Ascending aorta (tissue), 2 donors: ENCODE measurements around the gene EIF4EBP2. TPM values are rescaled to one million over a fixed set of nuclear protein-coding genes. Genes with fewer than 3 reads are reported as not detected.

Experiments used
- DNase-seq, 2 donors: peaks; one replicate each; pipeline ENCODE4 v3.0.0-alpha.2; 2019; ENCODE audit warnings: low spot score in 2 of 2
- H3K27ac ChIP-seq, 2 donors: fragments of 200-600 bp; sonication (generic); one replicate each; pipeline ENCODE4 v1.5.1; 2016 to 2017; ENCODE audit warnings: mild to moderate bottlenecking in 1 of 2
- H3K27me3 ChIP-seq: fragments of 200-600 bp; sonication (generic); one replicate; pipeline ENCODE4 v1.5.1; 2017
- H3K36me3 ChIP-seq, 2 donors: fragments of 200-600 bp; sonication (generic); one replicate each; pipeline ENCODE4 v1.5.1; 2016
- H3K4me1 ChIP-seq, 2 donors: fragments of 200-600 bp; sonication (generic); one replicate each; pipeline ENCODE4 v1.5.1; 2016 to 2017; ENCODE audit warnings: mild to moderate bottlenecking in 1 of 2
- H3K4me3 ChIP-seq, 2 donors: fragments of 200-600 bp; sonication (generic); one replicate each; pipeline ENCODE4 v1.5.1; 2016 to 2017; ENCODE audit warnings: mild to moderate bottlenecking in 1 of 2
- H3K9me3 ChIP-seq, 2 donors: fragments of 200-600 bp; sonication (generic); one replicate each; pipeline ENCODE4 v1.5.1; 2016
- CTCF ChIP-seq, 3 experiments: fragments of 200-600 bp in 2 of 3; fragments of 450-650 bp in 1 of 3; sonication (generic) in 2 of 3; IDR thresholded peaks; one replicate each; pipeline ENCODE4 v1.5.1; 2016 to 2019; ENCODE audit warnings: antibody characterized with exemption in 3 of 3, mild to moderate bottlenecking in 1 of 3, moderate library complexity in 1 of 3
- intact Hi-C: fragments of 100-400 bp; cut with DNase I; formaldehyde crosslinking; loops from one replicate; pipeline ENCODE4 v1.15.1; 2023
- total RNA-seq: library from RNA; depleted of rRNA; stranded (reverse); fragments of >200 nt; gene quantifications from one replicate; pipeline ENCODE4 v1.1.0, GENCODE V29; 2016

EIF4EBP2 gene
- total RNA-seq, 1 donor from 2014 or later = 35.4 TPM

DNA sequence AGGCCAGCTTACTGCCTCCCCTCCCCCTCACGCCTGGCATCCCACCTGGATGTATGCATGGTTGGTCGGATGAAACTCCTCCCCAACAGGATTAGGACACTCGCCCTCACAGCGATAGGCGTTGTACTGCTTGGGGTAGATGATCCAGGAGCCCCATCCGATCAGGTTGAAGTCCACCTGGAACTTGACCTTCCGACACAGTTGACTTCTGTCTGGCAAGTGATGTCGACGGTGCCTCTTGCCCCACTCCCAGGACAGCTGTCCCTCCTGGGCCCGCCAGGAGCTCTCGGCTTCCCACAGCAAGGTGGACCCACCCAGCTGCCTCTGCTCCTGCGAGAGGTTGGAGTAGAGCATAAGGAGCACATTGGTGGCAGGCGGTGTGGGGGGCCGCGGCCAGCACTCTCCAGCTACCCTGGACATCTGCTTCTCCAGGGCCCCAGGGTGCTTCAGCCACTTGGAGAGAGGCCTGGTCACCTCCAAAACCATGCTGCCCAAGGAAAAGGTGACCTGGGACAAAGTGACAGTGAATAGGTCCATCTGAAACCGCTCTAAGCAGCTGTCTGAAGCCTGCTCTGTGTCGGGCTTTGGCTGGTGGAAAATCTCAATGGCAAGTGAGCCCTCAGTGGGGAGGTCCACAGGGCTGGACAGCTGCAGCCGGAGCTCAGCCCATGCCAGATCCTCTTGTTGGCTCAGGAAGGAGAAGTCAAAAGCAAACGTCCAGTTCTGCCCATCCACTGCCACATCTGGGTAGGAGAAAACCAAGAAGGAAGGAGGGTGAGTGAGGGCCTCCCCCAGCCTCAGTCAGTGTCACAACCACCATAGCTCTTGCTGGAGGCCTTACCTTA is 31.5 kb downstream of the EIF4EBP2 start:
- H3K36me3 ChIP-seq = peaks cover 2% of the 10 kb centered on the region in 2 donors
- H3K4me1 ChIP-seq = peaks cover 6 to 17% of the 10 kb centered on the region in 2 donors
- H3K27ac ChIP-seq = no peak overlapping the region
- H3K9me3 ChIP-seq = no peaks in the 10 kb centered on the region
- peaks cover 6% of the 10 kb centered on the region for H3K27me3 ChIP-seq
- no peak for TF ChIP-seq CTCF (IDR thresholded peaks at IDR 0.05)
- no peak for DNase-seq
- intact Hi-C loops = loop anchor here (2.0 kb wide), 1 partner anchor 31 kb away; the partner anchor contains the start of gene EIF4EBP2
- no peak overlapping the region for H3K4me3 ChIP-seq

DNA sequence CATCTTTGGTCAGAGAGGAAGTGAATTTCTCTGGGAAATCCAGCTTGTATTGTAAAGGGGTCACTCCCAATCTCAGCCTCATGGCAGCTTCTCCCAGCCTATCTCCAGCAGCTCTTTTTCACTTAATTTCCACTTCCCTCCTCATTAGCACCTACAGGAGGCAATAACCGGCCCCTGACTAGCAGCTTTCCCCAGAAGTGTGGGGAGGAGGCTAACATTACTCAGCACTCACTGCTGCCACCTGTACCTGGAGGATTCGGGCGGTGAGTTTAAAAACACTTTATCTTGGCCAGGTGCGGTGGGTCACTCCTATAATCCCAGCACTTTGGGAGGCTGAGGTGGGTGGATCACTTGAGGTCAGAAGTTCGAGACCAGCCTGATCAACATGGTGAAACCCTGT is 33.8 kb downstream of the EIF4EBP2 start:
- no peak for DNase-seq

GRCh38 chr10:70440296-70441160 is 36.6 kb downstream of the EIF4EBP2 start:
- intact Hi-C loops = no loop called here
- no peak for TF ChIP-seq CTCF (IDR thresholded peaks at IDR 0.05)
- no peak for DNase-seq
- H3K4me3 ChIP-seq = peak overlapping the region; percentile 23 to 45
- peaks cover 11 to 13% of the 10 kb centered on the region in 2 donors for H3K4me1 ChIP-seq
- H3K9me3 ChIP-seq = no peaks in the 10 kb centered on the region
- H3K27ac ChIP-seq = no peak overlapping the region
- H3K36me3 ChIP-seq = peaks cover under 1 to 2% of the 10 kb centered on the region in 2 donors
- H3K27me3 ChIP-seq = peaks cover 8% of the 10 kb centered on the region

More for the DNA sequence above, 33.8 kb downstream of the EIF4EBP2 start:
- no peak overlapping the region for H3K27ac ChIP-seq
- peaks cover 8% of the 10 kb centered on the region for H3K27me3 ChIP-seq
- intact Hi-C loops = no loop called here
- H3K4me1 ChIP-seq = peaks cover 11 to 18% of the 10 kb centered on the region in 2 donors
- TF ChIP-seq CTCF (IDR thresholded peaks at IDR 0.05) = no peak
- no peak overlapping the region for H3K4me3 ChIP-seq
- no peaks in the 10 kb centered on the region for H3K9me3 ChIP-seq
- peaks cover 2% of the 10 kb centered on the region in 2 donors for H3K36me3 ChIP-seq

DNA sequence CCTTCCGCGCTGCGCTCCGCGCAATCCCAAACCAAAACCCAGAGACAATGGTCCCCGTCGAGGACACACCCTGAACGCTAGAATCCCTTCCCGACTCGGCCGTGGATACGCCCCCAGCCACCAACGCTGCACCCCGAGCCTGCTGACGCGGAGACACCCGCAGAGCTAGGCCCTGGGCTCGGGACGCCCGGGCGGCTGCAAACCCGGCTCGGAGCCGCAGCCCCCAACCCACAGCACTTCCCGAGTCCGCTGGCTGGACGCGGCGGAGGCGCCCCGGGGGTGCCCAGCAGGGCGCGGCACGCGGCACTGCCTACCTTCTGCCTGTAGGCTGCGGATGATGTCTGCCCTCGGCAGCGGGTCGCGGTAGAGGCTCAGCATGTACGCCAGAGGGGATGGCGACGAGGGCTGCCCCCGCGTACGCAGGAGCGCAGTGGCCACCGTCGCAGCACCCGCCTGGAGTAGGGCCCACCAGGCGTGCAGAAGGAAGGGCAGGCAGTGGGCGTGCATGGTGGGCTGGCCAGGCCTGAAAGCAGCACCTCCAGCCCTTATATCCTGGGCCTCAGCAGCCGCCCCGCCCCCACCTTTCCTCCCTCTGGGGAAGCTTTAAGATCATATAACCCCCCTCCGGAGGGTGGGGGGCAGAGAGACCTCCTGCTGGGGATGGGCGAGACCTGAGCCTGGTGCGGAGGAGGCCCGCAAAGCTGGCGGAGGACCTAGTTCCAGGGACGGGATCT is 37.4 kb downstream of the EIF4EBP2 start, which contains the start of gene NODAL:
TSS of gene NODAL (minus strand) at position 521 of the 734 bp plus-strand sequence. CDS start at position 507, 14 bp downstream.
- peaks cover 11 to 13% of the 10 kb centered on the region in 2 donors for H3K4me1 ChIP-seq
- no peak within 1 kb of the TSS for H3K27ac ChIP-seq
- peaks cover 8% of the 10 kb centered on the region for H3K27me3 ChIP-seq
- H3K9me3 ChIP-seq = no peaks in the 10 kb centered on the region
- no peak for DNase-seq
- peak within 1 kb of the TSS; percentile 23 to 45 for H3K4me3 ChIP-seq
- intact Hi-C loops = no loop called here
- TF ChIP-seq CTCF (IDR thresholded peaks at IDR 0.05) = no peak
- no peaks in the 10 kb centered on the region for H3K36me3 ChIP-seq

DNA sequence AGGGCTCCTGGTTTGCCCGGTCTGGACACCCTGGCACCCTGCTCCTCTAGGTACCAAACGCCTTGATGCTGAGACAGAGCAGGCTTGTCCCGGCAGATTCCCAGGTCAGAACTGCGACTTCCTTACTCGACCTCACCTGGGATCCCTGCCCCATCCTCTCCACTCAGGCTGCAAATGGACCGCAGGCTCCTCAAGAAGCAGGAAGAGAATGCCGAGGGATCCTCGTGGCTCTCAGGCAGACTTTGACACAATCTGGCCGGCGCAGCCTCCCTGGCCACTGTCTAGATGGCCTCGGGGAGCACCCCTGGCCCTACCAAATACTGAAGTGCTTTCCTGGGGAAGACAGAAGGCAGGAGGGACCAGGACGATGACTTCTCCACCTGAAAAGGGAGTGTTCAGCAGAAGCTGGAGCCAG is 38.0 kb downstream of the EIF4EBP2 start:
- DNase-seq = no peak
- H3K36me3 ChIP-seq = no peaks in the 10 kb centered on the region
- no peak overlapping the region for H3K4me3 ChIP-seq
- no peak overlapping the region for H3K27ac ChIP-seq
- H3K4me1 ChIP-seq = peaks cover 11 to 13% of the 10 kb centered on the region in 2 donors
- TF ChIP-seq CTCF (IDR thresholded peaks at IDR 0.05) = no peak
- peaks cover 8% of the 10 kb centered on the region for H3K27me3 ChIP-seq
- intact Hi-C loops = no loop called here
- H3K9me3 ChIP-seq = no peaks in the 10 kb centered on the region
